WERI-Rb-1 (cell line): ENCODE data around the gene PLXDC2.
"Not testable (repeated sequence)": the region's sequence is repeated elsewhere in the genome, so short reads cannot be mapped to it uniquely, and the experiment has no call there.

Experiments
- DNase-seq: peaks from one replicate; pipeline ENCODE4 v3.0.0-alpha.2; 2020
- H3K27ac ChIP-seq: fragments of 250-450 bp; sonication (Bioruptor Pico); 2 replicates; pipeline ENCODE4 v1.5.1; 2020; ENCODE audit warnings: mild to moderate bottlenecking, moderate library complexity
- H3K27me3 ChIP-seq: fragments of 250-450 bp; sonication (Bioruptor Pico); 2 replicates; pipeline ENCODE4 v1.5.1; 2021; ENCODE audit warnings: mild to moderate bottlenecking, low read depth, moderate library complexity; ENCODE audit not compliant: insufficient read depth, severe bottlenecking
- H3K36me3 ChIP-seq: fragments of 250-450 bp; sonication (Bioruptor Pico); 2 replicates; pipeline ENCODE4 v1.5.1; 2020; ENCODE audit warnings: mild to moderate bottlenecking, moderate library complexity
- H3K4me3 ChIP-seq: 2 replicates; pipeline ENCODE4 v1.5.1; 2011; ENCODE audit warnings: low read depth, mild to moderate bottlenecking, control low read depth, low read length
- H3K9me3 ChIP-seq: fragments of 250-450 bp; sonication (Bioruptor Pico); 2 replicates; pipeline ENCODE4 v1.5.1; 2021; ENCODE audit warnings: mild to moderate bottlenecking, moderate library complexity; ENCODE audit not compliant: severe bottlenecking
- CTCF ChIP-seq: IDR thresholded peaks from 2 replicates; pipeline ENCODE4 v1.5.1; 2011; ENCODE audit warnings: low read depth, mild to moderate bottlenecking, control low read depth, inconsistent platforms, low read length

The PLXDC2 gene

GRCh38 chr10:19816411-19817230 is at the start of gene PLXDC2:
PLXDC2 (plus strand) TSS chr10:19816432.
- peak within 1 kb of the TSS; percentile 70 for H3K4me3 ChIP-seq
- no peaks in the 10 kb centered on the region for H3K36me3 ChIP-seq
- no peaks in the 10 kb centered on the region for H3K27me3 ChIP-seq
- H3K27ac ChIP-seq, result no peak within 1 kb of the TSS
- no peaks in the 10 kb centered on the region for H3K9me3 ChIP-seq
- no peak for TF ChIP-seq CTCF
- peak; percentile 16 for DNase-seq

- Histone ChIP-seq H3K36me3 (no peaks in the 10 kb centered on the region), H3K27ac (no peak overlapping the region), H3K27me3 (no peaks in the 10 kb centered on the region), H3K4me3 (no peak overlapping the region), H3K9me3 (no peaks in the 10 kb centered on the region)
- no peak for TF ChIP-seq CTCF
- peak; percentile 7 for DNase-seq
Measured at GRCh38 chr10:19767876-19768275, 48.4 kb upstream of the PLXDC2 start.

GRCh38 chr10:19769826-19770225 is 46.4 kb upstream of the PLXDC2 start:
- DNase-seq, H3K27me3 ChIP-seq, H3K9me3 ChIP-seq, H3K27ac ChIP-seq, H3K4me3 ChIP-seq, H3K36me3 ChIP-seq: not testable (repeated sequence)

- no peak for DNase-seq
- TF ChIP-seq CTCF, result no peak
- H3K27me3 ChIP-seq, result no peaks in the 10 kb centered on the region
Measured at GRCh38 chr10:19772972-19773371, 43.3 kb upstream of the PLXDC2 start.

GRCh38 chr10:19775296-19775695 is 40.9 kb upstream of the PLXDC2 start:
- no peak overlapping the region for H3K27ac ChIP-seq
- TF ChIP-seq CTCF, result no peak

More at GRCh38 chr10:19772972-19773371, 43.3 kb upstream of the PLXDC2 start:
- Histone ChIP-seq H3K9me3 (no peaks in the 10 kb centered on the region), H3K4me3 (no peak overlapping the region), H3K27ac (no peak overlapping the region), H3K36me3 (no peaks in the 10 kb centered on the region)

DNA sequence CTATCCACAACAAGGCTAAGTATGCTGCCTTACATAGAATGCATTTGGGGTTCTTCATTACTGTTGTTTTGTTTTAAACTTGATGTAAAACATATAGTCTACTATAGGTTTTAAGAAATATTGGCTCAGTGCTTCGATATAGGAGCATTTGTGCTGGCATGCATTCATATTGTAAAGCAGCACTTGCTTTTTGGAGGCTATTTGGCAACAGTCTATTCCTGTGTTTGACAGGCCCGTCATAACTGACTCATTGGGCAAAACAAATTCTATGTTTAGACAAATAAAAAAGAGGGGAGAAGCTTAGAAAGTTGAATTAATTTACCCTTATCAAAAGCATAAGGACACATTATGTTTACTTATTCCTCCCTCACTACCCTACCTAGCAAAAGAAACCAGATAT is 38.4 kb upstream of the PLXDC2 start:
- no peak for TF ChIP-seq CTCF
- Histone ChIP-seq H3K36me3 (no peaks in the 10 kb centered on the region), H3K27me3 (no peaks in the 10 kb centered on the region), H3K27ac (no peak overlapping the region), H3K9me3 (no peaks in the 10 kb centered on the region), H3K4me3 (no peak overlapping the region)
- no peak for DNase-seq

More at GRCh38 chr10:19775296-19775695, 40.9 kb upstream of the PLXDC2 start:
- no peaks in the 10 kb centered on the region for H3K9me3 ChIP-seq
- no peaks in the 10 kb centered on the region for H3K27me3 ChIP-seq
- H3K36me3 ChIP-seq, result no peaks in the 10 kb centered on the region
- H3K4me3 ChIP-seq, result no peak overlapping the region
- DNase-seq, result no peak
